ENCODE measurements around the gene CALML5. TPM values are rescaled to one million over a fixed set of nuclear protein-coding genes. Genes with fewer than 3 reads are reported as not detected.

Gene CALML5
- total RNA-seq, 2 donors from 2014 or later, result not detected

- ATAC-seq (no peak), DNase-seq (peak in 2 of 4 donors; percentile 8 to 9)
- TF ChIP-seq POLR2A (IDR thresholded peaks at IDR 0.05) (no peak), CTCF (IDR thresholded peaks at IDR 0.05) (no peak)
- H3K36me3 ChIP-seq (replicated peaks in 1 of 2; ENCODE audit: insufficient read depth in 1 of 2, low read depth in 2 of 2), result no peaks in the 10 kb centered on the region
- intact Hi-C loops (cut with DNase I), result no loop called here
- H3K27me3 ChIP-seq, result no peaks in the 10 kb centered on the region
- no peaks in the 10 kb centered on the region for H3K9me3 ChIP-seq
- H3K27ac ChIP-seq, result no peak overlapping the region
- H3K4me1 ChIP-seq, result peaks cover 35% of the 10 kb centered on the region
- no peak overlapping the region for H3K4me3 ChIP-seq
- 94 to 95% methylated on average over 12 to 61 of the region's 61 CpGs for WGBS, 2 donors
These were observed 428 bp downstream of the CALML5 start for GRCh38 chr10:5498791-5499492.

- Histone ChIP-seq H3K9me3 (no peaks in the 10 kb centered on the region), H3K4me3 (no peak overlapping the region), H3K27me3 (no peaks in the 10 kb centered on the region), H3K36me3 (replicated peaks in 1 of 2; ENCODE audit: insufficient read depth in 1 of 2, low read depth in 2 of 2) (no peaks in the 10 kb centered on the region), H3K27ac (no peak overlapping the region), H3K4me1 (peaks cover 33% of the 10 kb centered on the region)
- ATAC-seq (no peak), DNase-seq (peak in 2 of 4 donors; percentile 6 to 8)
- intact Hi-C loops (cut with DNase I), result no loop called here
- TF ChIP-seq CTCF (IDR thresholded peaks at IDR 0.05) (no peak), POLR2A (IDR thresholded peaks at IDR 0.05) (no peak)
- 89 to 100% methylated on average over 3 to 19 of the region's 19 CpGs for WGBS, 2 donors
These were observed 1.2 kb downstream of the CALML5 start for GRCh38 chr10:5497948-5498730.

- no peak overlapping the region for H3K4me3 ChIP-seq
- H3K27ac ChIP-seq, result no peak overlapping the region
- no peak for DNase-seq
- H3K27me3 ChIP-seq, result no peaks in the 10 kb centered on the region
- no peaks in the 10 kb centered on the region for H3K9me3 ChIP-seq
- intact Hi-C loops (cut with DNase I), result no loop called here
- ATAC-seq, result no peak
- H3K4me1 ChIP-seq, result peaks cover 24% of the 10 kb centered on the region
- WGBS, 2 donors, result 80 to 90% methylated on average over 5 to 6 of the region's 6 CpGs
- no peak for TF ChIP-seq POLR2A (IDR thresholded peaks at IDR 0.05)
- H3K36me3 ChIP-seq (replicated peaks in 1 of 2; ENCODE audit: insufficient read depth in 1 of 2, low read depth in 2 of 2), result no peaks in the 10 kb centered on the region
These were observed 2.1 kb downstream of the CALML5 start for GRCh38 chr10:5497289-5497688.

GRCh38 chr10:5496261-5497250 is 2.8 kb downstream of the CALML5 start:
- H3K36me3 ChIP-seq (replicated peaks in 1 of 2; ENCODE audit: insufficient read depth in 1 of 2, low read depth in 2 of 2), result no peaks in the 10 kb centered on the region
- H3K27me3 ChIP-seq, result no peaks in the 10 kb centered on the region
- intact Hi-C loops (cut with DNase I), result no loop called here
- H3K9me3 ChIP-seq, result no peaks in the 10 kb centered on the region
- DNase-seq (no peak), ATAC-seq (no peak)
- WGBS, 2 donors, result 78 to 92% methylated on average over 10 to 23 of the region's 25 CpGs
- H3K27ac ChIP-seq, result no peak overlapping the region
- H3K4me1 ChIP-seq, result peaks cover 17% of the 10 kb centered on the region
- TF ChIP-seq POLR2A (IDR thresholded peaks at IDR 0.05) (no peak), CTCF (IDR thresholded peaks at IDR 0.05) (no peak)
- no peak overlapping the region for H3K4me3 ChIP-seq

Measured in body of pancreas (tissue), 4 donors.